HG02981 (cell line): Measurements from ENCODE around the gene KCNG4.

ENCODE experiments used
- ATAC-seq: cut with Tn5 transposase; IDR thresholded peaks from one replicate; pipeline ENCODE4 v1.9.1; 2021; ENCODE audit warnings: mild to moderate bottlenecking, moderate library complexity; ENCODE audit not compliant: unreplicated experiment

Gene KCNG4

GRCh38 chr16:84266451-84266850, 26.6 kb upstream of the KCNG4 start:
- no peak for ATAC-seq

GRCh38 chr16:84262939-84263338, 23.1 kb upstream of the KCNG4 start:
- no peak for ATAC-seq

- ATAC-seq = no peak
These were observed 22.2 kb upstream of the KCNG4 start for GRCh38 chr16:84262031-84262430.

GRCh38 chr16:84260766-84261554, 21.1 kb upstream of the KCNG4 start:
- ATAC-seq = no peak

GRCh38 chr16:84259691-84260090, 19.9 kb upstream of the KCNG4 start:
- no peak for ATAC-seq

- ATAC-seq = no peak
These were observed 18.5 kb upstream of the KCNG4 start for GRCh38 chr16:84258266-84258665.

GRCh38 chr16:84255050-84255810, 15.4 kb upstream of the KCNG4 start:
- ATAC-seq = no peak

GRCh38 chr16:84254062-84254461, 14.2 kb upstream of the KCNG4 start:
- no peak for ATAC-seq

GRCh38 chr16:84253173-84253572, 13.4 kb upstream of the KCNG4 start:
- ATAC-seq = no peak

GRCh38 chr16:84252184-84252583, 12.4 kb upstream of the KCNG4 start:
- ATAC-seq = no peak

- no peak for ATAC-seq
These were observed 8.0 kb upstream of the KCNG4 start for GRCh38 chr16:84247844-84248243.

- no peak for ATAC-seq
These were observed 7.5 kb upstream of the KCNG4 start for GRCh38 chr16:84247331-84247730.

GRCh38 chr16:84246679-84247077, 6.9 kb upstream of the KCNG4 start:
- no peak for ATAC-seq

GRCh38 chr16:84245956-84246678, 6.3 kb upstream of the KCNG4 start:
- no peak for ATAC-seq

GRCh38 chr16:84244728-84245127, 4.9 kb upstream of the KCNG4 start:
- no peak for ATAC-seq

GRCh38 chr16:84243732-84244131, 3.9 kb upstream of the KCNG4 start:
- ATAC-seq = no peak

- no peak for ATAC-seq
These were observed 3.0 kb upstream of the KCNG4 start for GRCh38 chr16:84242839-84243238.

GRCh38 chr16:84241778-84242177, 2.0 kb upstream of the KCNG4 start:
- no peak for ATAC-seq

GRCh38 chr16:84240455-84240854, 643 bp upstream of the KCNG4 start:
- no peak for ATAC-seq

- ATAC-seq = no peak
These were observed 557 bp downstream of the KCNG4 start for GRCh38 chr16:84239141-84239769.
